Bone marrow (tissue), 2 donors: ENCODE data around the gene RAD51B.
A peak's percentile ranks its signal among the peaks of the same experiment; 100 is the strongest.

ENCODE experiments used
- DNase-seq, 2 donors: peaks; one replicate each; lab custom pipeline; 2025; lab: John Stamatoyannopoulos, UW

Gene RAD51B

DNA sequence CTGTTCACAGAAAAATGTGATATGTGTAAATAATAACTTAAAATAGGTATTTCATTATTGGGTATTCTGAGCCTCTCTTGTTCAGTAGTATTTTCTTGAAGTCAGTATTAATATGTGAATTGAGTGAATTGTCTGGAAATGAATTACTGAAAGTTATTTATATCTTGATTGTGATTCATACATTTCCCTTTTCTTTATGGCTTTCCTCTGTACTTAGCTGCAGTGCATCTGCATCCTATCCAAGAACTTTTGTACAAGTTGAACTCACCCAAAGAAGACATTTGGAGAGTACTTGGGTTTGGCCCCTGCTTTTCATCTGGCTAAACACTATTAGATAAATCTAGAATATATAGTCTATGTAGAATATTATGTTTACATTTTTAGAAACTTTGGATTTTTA lies 326.0 kb downstream of the RAD51B start:
- DNase-seq, result peak in 1 of 2 donors; percentile 81

DNA sequence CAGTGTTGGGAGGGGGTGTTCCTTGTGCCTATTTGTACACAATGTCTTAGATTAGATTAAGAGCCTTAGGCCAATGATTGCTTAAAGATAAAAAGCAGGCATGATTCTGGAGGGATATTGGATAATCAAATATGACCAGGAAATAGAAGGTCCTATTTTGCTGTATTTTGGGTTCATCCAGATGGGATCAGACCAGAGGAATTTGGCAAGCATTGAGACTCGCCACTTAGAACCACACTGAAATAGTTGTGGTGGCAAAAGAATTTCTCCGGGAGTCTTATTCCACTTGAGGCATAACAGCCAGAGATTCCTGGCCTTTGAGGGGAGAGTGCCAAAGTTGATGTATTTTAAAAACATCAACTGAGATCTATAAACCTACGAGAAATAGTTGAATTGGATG lies 327.2 kb downstream of the RAD51B start:
- DNase-seq, result no peak

DNA sequence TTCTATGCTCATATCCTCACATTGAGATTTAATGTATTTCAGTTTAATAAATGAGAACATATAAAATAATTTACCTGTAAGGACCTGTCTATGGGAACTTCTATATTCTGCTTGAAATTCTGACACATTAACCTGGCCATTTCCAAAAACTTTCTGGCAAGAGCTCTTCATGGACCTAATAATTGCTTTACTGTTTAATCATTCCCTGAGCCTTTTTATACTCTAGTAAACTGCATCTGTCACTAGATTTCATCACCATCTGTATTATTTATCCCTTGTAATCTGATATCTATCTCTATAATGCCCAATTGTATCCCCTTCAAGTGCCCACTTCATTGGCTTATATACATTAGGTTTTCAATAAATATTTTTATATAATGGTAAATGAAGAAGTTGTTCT lies 327.7 kb downstream of the RAD51B start:
- no peak for DNase-seq

DNA sequence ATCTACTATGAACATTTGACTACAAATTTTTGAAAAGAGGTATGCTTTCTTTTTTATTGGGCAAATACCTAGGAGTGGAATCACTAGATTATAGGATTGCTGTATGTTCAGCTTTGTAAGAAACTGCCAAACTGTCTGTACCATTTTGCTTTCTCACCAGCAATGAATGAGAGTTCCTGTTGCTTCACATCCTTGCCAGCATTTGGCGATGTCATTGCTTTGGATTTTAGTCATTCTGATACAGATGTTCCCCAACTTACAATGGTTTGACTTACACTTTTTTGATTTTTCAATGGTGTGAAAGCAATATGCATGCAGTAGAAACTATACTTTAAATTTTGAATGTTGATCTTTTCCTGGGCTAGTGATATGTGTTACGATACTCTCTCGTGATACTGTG lies 328.7 kb downstream of the RAD51B start:
- DNase-seq, result no peak

DNA sequence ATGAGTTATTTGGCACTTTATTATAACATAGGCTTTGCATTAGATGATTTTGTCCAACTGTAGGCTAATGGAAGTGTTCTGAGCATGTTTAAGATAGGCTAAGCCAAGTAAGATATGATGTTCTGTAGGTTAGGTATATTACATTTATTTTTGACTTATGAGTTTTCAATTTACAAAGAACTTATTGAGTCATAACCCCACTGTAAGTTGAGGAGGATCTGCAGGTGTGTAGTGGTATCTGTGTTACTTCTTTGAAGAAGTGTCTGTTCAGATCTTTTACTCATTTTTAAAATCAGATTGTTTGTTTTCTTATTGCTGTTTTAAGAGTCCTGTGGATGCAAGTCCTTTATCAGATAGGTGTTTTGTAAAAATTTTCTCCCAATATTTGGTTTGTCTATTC lies 329.2 kb downstream of the RAD51B start:
- DNase-seq, result no peak

DNA sequence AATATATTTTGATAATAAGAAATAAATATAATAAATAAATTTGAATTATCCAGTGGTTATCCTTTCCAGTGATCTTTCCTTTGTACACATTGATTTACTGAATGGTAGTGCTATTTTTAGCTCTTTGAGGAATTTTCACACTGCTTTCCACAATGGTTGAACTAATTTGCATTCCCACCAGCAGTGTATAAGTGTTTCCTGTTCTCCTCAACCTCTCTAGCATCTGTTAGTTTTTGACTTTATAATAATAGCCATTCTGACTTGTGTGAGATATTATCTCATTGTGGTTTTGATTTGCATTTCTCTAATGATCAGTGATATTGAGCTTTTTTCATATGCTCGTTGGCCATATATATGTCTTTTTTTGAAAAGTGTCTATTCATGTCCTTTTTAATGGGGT lies 333.7 kb downstream of the RAD51B start:
- no peak for DNase-seq

DNA sequence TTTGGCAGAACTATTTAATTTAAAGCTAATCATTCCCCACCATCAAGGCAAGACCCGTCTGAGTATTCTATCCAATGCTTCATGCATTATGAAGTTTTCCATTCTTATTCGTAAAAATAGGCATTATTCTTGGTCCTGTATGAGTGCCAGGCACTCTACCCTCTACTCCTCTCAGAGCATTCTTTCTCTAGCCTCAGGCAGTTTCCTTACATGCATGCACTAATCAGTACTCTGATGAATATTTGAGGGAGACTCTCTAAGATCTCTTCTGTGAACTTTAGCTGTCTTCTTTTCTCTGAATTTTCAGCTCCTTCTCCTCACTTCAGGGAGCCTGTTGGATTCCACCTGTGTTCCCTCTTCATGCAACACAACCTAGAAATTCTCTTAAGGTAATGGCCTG lies 334.7 kb downstream of the RAD51B start:
- no peak for DNase-seq

DNA sequence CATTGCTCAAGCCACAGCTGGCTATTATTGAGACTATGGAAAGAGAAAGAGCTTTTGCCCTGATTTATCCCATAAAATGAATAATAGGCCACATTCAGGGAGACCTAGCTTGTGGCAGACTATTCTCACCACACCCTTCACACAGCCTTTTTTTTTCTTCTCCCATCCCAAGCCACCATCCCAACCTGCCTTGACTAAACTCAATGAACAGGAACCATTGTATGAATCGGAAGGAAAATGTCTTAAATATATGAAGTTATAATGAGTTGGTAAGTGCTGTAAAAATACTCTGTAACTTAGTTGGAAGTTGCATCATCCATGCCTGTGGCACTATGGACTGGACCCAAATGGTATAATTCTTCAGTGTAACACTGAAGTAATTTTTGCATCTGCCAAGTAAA lies 338.4 kb downstream of the RAD51B start:
- DNase-seq, result no peak

DNA sequence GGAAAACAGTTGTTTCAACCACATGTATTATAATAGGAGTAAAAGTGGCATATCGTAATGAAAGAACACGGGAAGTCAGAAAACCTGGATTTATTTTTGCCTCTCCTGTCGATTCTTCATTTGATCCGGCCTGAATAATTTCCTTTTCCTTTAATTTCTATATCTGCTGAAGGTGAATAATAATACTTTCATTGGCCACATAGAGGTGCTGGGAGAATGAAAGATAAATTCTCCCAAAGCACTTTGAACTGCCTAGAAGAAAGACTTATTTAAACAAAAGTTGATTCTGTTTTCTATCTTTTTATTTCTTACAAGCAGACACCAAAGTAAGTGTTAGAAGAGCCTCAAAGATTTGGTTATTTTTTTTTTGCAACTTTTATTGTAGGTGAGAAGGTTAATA lies 339.1 kb downstream of the RAD51B start:
- no peak for DNase-seq

DNA sequence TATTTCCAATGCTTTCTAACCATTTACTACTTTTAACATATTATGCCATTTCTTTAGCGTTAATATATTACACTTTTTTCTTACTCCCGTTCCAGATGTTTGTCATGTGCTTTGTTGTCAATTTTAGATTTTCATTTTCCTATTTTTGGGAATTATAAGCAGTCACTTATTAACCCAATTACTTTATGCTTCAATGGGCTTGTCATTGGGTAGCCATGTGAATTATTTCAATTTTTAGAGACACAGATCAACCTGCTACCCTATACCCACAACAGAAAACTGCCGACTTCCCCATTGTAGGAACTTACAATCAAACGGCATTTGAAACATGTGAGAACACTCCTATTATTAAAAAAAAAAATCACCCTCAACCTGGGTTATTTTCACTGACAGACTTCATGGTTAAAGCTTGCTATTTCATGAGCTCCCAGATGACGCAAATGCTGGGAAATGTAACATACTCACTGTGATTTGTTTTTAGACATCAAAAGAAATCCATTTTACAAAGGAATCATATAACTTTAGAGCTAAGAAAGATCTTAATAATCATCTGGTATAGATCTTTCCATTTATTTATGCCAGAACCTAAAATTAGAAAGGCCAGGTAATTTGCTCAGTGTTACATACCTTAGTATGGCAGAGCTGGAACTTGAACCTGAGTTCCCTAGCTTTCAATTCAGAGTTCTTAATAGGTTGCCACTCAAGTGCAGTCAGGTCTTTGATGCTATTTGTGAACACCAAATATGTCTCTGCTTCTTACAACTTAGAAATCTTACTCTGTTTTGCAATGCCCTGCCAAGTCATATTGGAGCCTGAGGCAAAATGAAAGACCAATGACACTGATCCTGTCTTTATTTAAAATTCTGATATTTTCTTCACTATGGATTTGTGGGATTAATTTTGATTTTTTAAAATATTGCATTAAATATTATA lies 340.4 kb downstream of the RAD51B start:
- DNase-seq, result no peak

DNA sequence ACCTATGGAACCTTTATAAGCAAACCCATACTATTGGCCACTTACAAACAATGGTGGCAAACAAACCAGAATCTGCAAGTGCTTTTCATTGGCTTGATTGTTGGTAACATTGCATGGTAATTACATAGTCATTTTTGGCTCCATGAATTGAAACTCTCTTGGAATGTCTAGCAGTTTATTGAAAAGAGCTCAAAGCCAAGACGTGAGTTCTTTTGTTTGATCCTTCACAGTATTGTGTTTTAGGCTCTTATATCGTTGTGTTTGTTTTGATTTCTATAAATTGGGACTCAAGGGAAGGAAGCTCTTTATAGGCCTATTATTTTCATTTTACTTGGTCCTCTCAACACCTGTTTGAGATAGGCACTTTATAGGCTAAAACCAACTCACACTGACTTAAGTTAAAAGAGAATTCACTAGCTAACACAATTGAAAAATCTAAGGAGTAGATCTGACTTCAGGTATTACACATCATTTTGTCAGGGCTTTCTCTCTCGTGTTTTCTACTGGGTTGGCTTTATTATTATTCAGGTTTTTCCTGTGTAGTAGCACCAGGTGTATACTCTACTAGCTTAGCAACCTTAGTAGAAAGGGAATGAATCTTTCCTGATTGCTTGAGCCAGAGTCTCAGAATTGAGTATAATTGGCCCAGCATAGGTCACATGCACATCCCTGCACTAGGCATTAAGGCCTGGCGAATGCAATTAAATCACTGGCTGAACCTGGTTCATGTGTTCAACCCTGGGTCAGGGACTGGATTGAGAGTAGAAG lies 341.4 kb downstream of the RAD51B start:
- DNase-seq, result no peak

DNA sequence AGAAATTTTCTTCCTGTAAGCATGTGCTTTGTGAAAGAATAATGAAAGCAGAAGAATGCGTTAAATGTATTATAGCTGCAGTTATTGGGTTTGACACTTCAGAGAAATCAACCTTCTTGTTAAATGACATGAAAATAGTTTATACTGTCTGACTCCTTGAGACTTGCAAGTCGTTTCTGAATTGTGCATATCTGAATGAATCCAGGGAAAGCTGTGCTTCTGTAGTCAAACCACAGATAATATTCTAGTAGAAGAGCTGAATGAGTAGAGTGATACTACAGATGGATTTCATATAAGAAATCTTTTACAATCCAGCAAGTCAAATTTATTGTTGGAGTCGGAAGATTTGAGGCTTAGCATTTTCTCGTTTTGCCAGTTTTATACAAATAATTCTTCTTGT lies 343.3 kb downstream of the RAD51B start:
- DNase-seq, result no peak

DNA sequence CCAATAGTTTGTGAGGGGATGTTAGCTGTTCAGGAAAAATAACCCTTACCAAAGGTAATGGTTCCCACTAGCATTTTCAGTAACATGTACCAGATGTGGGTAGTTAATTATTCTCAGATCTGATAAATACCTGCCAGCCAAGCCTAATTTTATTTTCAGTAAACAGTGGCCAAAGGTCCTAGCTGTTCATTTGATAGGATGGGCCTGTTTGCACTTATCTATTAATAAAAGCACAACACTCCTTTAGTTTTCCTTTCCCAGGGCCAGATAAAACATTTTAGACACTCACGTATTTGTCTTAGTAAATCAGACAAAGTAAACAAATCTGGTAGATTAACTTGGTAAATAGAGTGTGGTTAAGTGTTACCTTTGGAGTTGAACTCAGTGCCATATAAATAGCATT lies 345.1 kb downstream of the RAD51B start:
- no peak for DNase-seq

DNA sequence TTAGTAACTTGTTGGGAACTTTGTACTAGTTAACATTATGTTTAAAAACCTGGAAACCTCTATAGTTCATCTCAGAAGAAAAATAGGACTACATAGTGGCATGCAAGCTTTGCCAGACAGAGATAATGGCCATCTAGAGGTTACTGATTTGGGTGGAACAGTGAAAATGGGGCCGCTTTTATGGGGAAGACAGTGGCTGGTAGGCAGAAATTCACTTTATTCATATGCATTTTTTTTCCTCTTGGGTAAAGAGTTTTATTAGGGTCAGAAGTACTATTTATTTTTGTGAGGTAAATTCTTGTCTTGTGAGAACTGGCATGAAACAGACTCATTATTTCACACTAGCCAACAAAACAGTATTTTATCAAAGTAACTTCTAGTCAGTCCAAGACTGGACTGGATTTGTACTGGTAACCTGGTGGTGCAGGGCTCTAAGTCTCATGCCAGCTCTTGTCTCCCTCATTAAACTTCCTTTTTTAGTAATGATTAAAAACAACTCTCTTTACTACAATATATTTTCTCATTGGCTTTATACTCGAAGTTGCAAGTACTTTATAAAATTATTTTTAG lies 345.8 kb downstream of the RAD51B start:
- DNase-seq, result no peak

DNA sequence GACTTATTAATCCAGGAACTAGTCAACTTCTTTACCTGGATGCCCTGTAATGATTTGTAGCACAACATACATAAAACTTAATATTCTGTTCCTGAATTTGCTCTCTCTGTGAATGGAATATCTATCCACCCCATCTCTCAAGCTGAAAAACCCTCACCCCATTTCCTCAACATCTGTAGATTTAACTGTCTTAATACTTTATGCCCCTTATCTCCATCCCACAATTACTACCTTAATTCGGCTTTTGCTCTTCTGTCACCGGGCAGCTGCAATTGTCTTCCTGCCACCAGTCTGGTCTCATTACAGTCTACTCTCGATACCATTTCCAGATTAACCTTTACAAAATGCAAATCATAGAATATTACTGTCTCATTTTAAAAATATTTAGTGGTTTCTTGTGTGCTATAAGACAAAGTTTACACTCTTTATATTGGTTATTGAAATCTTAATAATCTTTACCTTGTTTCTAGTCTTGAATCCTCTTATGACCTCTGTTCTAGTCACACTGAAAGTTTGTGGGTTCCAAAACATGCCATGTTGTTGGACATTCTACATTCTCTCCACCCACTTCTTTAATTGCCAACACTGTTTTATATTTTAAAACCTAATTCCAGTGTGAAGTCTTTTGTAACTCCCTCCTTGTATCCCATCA lies 347.3 kb downstream of the RAD51B start:
- DNase-seq, result no peak

DNA sequence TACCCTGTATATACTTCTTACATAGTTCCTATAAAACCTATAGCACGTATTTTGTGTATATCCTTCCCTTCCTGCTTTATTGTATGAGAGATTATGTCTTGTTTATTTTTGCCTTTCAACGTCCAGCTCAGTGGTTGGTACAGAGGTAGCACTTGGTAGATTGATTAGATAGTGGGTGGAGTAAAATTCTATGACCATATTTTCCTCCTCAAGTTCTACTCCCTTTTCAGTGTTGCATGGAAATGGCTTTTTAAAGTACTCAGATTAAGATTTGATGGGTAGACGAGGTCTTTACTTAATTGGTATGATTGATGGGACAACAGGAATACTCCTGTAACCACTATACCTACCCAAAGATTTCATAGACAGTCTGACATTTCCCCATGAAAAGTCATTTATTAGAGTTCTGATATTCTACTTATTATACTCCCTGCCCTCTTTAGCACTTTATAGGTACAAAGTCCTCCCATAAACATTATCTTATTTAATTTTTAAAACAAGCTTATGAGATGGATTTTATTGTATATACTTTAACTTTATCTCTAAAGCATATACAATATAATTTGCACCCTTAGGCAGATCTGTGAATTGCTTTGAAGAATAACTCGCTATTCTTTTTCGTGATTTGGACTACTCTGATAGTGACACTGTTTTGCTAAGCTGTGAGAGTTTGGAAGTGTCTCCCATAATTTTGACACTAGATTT lies 348.0 kb downstream of the RAD51B start:
- no peak for DNase-seq

DNA sequence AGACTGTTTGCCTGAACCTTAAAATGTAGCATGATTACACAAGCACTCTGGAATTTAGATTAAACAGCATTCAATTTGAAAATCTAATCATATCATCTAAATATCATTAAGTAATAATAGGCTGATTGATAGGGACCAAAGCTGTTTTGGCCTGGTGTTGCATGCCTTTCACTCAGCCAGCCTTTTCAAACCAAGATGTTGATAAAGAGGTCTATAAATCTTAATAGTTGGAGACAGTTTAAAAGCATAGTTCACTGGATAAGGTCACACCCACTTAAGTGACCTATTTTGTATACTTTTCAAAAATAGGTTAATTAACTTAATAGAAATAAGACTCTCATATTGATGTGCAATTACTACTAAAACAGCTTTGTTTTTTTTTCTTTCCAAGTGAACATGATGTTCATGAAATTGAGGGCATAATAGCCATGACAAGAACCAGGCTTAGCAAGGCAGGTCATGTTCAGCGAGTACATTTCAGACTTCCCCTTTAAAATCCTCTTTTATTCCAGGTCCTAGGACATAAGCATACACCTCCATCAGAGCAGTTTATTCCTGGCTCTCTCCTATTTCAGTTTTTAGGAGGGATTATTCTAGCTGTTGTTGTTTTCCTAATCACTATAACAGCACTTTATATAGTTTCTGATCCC lies 349.0 kb downstream of the RAD51B start:
- no peak for DNase-seq

DNA sequence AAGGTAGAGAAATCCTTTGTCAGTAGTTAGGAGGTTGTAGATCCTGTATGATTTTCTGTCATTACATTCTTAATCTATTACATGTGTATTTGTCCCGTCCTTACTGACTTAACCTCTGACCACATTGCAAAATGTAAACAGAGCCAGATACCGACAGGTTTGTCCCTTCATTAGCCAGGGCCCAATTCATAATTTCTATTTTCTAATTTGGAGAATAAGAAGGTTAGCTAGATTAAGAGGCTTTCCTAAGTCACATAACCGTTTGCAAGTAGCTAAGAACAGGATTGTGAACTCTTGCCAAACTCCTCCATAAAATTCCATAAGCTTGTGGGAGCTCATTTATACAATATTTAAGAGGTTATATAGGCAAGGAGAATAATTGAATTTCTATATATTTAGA lies 352.6 kb downstream of the RAD51B start:
- DNase-seq, result no peak

DNA sequence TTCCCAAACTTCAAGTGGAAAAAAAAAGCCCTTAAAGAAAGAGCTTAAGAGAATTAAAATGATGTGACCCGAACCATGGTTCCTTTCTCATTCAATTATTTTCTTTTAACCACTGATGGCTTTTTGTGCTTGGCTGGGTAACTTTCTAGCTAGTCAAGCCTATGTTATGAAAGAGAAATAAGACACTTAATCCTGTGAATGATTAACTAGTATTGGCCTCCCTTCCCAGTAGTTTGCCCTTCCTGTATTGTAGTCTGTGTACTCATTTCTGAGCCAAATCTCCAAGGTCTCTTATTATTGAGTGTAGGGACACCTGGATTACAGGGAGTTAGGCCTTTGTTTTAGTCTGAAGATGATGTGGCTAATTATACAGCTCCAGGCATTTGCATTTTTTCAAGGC lies 353.0 kb downstream of the RAD51B start:
- no peak for DNase-seq

DNA sequence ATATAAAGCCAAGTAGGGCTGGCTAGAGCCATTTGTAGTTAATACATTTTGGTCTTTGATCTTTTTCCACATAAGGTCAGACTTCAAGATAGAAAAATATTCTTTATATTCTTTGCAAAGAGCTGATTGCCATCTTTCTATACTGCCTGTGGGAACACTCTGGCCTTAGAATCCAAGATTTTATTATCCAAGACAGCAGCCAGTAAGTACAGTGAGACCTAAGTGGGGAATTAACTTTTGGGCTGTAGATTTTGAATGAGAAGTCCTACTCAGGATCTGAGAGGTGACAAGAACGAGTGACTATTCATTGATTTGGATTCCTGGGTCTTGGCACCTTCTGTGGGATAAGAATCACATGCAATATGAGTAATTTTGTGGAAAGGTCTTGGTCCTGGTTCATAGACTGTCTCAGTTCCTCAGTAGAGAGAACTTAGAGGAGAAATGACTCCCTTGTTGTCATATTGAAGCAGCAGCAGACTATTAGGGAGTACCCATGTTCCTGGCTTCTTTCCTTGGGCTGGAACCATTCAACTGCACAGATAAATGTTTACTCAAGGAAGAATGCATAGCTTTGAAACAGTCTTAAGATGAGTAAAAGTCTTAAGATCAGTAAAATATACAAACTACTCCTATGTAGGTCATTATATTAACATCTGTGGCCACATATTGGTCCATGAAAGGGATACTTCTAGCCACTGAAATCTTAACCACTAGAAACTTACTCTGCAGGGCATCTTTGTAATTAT lies 353.8 kb downstream of the RAD51B start:
- DNase-seq, result no peak

DNA sequence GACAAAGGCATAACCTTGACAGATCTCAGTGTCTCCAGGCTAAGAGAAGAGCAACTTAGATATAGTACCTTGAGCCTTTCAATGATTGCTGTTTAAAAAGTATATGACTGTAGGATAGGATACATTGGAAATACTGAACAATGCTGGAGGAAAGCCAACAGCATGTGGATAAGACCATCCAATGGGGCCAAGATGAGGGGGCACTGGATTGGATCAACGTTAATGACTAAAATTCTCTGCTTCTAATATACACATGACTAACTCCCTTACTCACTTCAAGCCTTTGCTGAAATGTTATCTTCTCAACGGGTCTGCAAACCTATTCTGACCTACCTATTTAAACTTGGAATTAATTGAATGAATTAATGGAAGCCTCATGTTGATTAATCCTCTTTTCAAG lies 354.9 kb downstream of the RAD51B start:
- DNase-seq, result no peak
